ENCODE data around the gene PTBP2. TPM values are rescaled to one million over a fixed set of nuclear protein-coding genes. Genes with fewer than 3 reads are reported as not detected.
A peak's percentile ranks its signal among the peaks of the same experiment; 100 is the strongest.

PTBP2 gene, protein sequence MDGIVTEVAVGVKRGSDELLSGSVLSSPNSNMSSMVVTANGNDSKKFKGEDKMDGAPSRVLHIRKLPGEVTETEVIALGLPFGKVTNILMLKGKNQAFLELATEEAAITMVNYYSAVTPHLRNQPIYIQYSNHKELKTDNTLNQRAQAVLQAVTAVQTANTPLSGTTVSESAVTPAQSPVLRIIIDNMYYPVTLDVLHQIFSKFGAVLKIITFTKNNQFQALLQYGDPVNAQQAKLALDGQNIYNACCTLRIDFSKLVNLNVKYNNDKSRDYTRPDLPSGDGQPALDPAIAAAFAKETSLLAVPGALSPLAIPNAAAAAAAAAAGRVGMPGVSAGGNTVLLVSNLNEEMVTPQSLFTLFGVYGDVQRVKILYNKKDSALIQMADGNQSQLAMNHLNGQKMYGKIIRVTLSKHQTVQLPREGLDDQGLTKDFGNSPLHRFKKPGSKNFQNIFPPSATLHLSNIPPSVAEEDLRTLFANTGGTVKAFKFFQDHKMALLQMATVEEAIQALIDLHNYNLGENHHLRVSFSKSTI
- polyA plus RNA-seq (ENCODE audit: insufficient read length in 4 of 4), result 10 to 100 TPM; 42.1 to 55.7 (median 48.8) TPM

DNA sequence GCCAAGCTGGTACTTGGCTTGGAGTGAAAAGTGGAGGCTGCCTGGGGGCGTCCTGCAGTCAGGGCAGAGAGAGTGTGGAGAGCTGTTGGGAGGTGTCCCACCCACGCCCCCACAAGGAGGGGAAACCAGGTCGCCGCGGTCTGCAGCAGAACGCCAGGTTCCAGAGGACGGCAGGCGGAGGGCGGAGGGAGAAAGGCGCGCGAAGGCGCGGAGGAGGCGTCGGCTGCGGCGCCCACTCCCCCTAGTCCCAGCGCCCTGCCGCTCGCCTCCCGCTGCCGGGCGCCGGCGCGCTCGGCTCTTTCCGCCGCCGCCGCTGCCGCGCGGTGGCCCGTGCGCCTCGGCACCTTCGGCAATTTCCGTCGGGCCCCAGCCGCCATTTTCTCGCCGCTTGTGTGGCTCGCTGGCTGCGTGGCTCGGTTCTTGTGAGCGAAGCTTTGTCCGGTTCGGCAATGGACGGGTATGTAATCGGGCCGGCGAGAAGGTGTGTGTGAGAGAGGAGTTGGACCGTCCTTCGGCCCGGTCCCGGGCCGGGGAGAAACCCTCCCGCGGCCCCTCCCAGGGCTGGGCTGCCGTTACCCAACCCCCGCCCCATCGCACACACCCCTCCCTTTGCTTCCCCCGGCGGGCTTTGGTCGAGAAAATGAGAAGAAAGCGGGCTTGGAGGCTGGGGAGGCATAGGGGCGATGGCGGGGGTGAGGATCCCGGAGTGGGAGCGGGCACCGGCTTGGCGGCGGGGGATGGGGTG lies at the start of gene PTBP2:
PTBP2 (plus strand) TSS at position 369 of the 745 bp plus-strand sequence; CDS start at position 450, 81 bp downstream.
- peak; percentile 75 to 81 (median 80) for DNase-seq (ENCODE audit: low read depth in 4 of 4, low spot score in 3 of 4)

DNA sequence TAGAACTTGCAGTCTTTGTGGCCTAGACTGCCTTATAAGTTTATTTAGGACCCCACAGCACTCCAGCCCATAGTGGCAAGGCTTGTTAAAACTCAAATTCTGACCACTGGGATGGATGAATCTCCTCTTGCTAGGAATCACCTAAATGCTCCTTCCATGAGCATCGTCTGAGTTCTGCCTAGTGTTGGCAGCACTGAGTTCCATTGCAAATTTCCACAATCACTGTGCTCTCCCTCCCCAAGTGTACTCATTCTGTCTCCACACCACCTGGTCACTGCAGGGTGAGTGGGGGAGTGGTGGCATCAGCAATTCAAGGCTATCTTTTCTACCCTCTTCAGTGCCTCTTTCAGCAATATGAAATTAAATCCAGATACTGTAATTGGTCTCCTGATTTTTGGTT lies 46.7 kb upstream of the PTBP2 start:
- DNase-seq (ENCODE audit: low read depth in 4 of 4, low spot score in 3 of 4), result no peak

DNA sequence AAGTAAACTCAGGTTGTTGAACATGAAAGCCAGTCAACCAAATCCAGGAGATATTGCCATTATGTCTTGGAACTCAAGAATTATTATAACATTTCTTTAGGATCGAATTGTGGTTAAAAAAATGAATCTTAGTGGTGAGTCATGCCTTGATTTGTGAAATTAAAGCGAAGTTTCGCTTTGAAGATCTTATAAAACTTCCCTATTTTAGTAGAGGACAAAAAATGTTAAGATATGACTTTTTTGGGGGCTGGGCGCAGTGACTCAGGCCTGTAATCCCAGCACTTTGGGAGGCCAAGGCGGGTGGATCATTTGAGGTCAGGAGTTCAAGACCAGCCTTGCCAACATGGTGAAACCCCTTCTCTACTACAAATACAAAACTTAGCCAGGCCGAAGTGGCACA lies 39.5 kb upstream of the PTBP2 start:
- no peak for DNase-seq (ENCODE audit: low read depth in 4 of 4, low spot score in 3 of 4)

DNA sequence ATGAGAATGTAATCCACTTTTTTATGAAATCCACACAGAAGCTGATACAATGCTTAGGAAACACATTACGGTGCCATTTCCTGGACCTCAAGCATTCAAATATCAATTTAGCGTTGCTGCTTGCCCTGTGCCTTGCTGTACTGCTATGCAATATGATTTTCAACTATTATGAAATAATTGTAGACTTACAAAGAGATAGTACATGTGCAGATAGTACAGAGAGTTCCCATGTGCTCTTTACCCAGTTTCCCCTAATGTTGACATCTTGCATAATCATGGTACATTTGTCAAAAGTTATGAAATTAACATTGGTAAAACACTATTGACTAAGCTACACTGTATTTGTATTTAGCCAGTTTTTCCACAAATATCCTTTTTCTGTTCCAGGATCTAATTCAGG lies 37.7 kb upstream of the PTBP2 start:
- no peak for DNase-seq (ENCODE audit: low read depth in 4 of 4, low spot score in 3 of 4)

DNA sequence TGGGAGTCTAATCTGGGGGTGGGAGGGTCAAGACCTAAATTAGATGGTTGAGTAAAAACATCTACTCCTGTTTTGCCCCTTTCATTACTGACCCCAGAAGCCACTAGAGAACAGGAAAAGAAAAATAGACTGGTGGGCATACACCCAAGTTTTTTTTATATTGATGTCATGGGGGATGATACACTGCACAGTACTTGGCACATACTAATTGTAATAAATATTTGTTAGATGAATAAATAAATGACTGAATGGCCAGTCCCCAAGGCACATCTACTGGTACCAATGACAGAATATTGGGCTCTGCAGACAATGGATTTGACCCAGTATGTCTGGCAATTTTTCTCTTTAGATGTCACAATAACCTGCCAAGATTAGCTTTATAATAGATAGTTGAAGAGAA lies 36.8 kb upstream of the PTBP2 start:
- no peak for DNase-seq (ENCODE audit: low read depth in 4 of 4, low spot score in 3 of 4)

DNA sequence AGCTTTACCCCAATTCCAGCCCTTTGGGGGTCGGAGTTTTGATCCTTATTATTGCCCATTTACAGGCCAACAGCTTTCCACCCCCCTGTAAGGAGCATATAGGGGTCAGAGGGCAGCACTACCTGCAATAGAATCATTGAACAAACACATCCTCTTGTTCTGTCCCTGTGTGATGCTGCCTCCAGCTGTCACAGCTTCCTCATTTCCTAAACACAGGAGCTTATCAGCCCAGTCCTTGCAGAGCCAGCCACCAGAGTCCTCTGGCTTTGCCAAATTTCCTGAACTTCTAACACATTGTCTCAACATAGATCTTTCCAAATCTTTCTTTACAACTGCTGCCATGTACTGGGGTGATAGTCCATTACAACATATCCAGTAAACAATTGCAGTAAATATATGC lies 32.8 kb upstream of the PTBP2 start:
- DNase-seq (ENCODE audit: low read depth in 4 of 4, low spot score in 3 of 4), result no peak

DNA sequence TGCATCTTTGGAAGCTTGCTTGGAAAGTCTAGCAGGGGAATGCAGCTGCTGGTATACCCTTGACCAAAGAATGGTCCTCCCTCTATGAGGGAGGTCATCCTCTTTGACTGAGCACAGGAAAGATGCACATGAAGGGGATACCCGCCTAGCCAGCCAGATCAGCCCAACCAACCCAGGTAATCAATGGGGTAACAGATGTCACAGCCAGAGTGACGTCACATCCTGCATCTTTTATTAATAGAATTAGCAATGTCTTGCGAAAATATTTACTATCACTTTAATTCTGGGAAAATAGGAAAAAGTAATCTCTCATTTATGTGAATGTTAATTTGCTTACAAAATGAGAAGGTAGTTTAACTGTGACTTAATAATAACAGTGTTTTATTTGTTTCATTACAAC lies 25.6 kb upstream of the PTBP2 start:
- DNase-seq (ENCODE audit: low read depth in 4 of 4, low spot score in 3 of 4), result no peak

DNA sequence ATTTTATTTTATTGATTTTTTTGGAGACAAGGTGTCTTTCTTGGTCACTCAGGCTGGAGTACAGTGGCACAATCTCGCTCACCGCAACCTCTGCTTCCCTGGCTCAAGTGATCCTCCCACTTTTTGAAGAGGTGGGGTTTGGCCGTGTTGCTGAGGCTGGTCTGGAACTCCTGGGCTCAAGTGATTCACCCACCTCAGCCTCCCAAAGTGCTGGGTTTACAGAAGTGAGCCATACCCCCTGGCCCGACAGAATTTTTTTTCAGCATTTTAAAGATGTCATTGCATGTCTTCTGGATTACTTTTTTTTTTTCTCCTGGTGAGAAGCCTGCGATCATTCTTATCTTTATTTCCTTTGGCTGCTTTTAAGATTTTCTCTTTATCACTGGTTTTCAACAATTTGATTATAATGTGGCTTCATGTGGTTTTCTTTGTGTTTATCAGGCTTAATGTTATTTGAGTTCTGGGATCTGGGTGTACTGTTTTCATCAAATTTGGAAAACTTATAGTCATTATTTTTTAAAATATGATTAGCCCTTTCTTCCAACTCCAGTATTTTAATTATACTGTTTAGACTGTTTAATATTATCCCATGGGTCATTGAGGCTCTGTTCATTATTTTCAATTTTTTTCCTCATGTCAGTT lies 23.1 kb upstream of the PTBP2 start:
- no peak for DNase-seq (ENCODE audit: low read depth in 4 of 4, low spot score in 3 of 4)

DNA sequence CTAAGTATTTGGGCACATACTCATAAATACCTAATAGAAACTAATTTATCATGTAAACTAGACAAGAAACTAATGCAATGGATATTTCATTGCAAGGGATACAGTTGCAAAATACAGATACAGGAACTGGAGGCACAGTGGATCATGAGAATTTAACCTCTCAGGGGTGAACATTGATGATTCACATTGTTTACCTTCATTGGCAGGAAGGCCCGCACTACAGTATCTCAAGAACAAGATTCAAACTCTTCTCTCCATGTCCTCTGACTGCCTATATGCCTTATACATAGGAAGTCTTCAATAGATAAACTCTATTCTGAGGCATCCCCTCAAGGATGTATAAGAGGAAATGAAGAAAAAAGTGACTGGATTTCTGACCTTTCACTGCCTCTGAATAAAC lies 18.4 kb upstream of the PTBP2 start:
- no peak for DNase-seq (ENCODE audit: low read depth in 4 of 4, low spot score in 3 of 4)

DNA sequence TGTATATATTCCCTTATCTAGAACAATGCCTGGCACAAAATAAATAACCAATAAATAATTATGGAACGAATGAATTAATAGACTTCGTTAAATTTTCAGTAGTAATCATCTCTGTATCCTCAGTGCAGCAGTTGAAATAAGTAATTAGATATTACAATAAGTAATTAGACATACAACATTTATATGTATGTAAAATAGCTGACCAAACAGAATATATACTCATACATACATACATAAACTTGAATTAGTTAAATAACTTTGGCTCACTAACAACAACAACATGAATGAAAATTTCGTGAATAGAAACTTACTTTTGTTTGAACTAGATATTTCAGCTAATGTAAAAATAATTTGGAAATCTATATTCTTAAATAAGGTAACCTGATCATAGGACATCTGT lies 14.6 kb upstream of the PTBP2 start:
- no peak for DNase-seq (ENCODE audit: low read depth in 4 of 4, low spot score in 3 of 4)

DNA sequence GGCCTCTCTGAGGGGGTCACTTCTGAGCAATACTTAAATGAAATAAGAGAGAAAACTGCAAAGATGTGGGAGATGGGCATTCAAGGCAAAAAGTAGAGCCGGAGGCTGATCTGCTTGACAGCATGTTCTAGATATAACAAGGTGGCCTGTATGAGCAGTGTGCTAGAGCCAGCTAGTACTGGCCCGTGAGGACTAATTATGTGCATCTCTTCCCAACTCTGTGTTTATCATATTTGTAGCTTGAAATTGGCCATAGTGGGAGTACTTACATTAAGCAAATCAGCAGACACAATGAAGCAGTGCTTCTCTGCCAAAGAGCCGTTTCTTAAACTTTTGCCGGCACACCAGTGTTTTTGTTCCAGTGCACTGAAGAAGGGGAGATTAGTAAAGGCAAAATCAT lies 13.1 kb upstream of the PTBP2 start:
- no peak for DNase-seq (ENCODE audit: low read depth in 4 of 4, low spot score in 3 of 4)

DNA sequence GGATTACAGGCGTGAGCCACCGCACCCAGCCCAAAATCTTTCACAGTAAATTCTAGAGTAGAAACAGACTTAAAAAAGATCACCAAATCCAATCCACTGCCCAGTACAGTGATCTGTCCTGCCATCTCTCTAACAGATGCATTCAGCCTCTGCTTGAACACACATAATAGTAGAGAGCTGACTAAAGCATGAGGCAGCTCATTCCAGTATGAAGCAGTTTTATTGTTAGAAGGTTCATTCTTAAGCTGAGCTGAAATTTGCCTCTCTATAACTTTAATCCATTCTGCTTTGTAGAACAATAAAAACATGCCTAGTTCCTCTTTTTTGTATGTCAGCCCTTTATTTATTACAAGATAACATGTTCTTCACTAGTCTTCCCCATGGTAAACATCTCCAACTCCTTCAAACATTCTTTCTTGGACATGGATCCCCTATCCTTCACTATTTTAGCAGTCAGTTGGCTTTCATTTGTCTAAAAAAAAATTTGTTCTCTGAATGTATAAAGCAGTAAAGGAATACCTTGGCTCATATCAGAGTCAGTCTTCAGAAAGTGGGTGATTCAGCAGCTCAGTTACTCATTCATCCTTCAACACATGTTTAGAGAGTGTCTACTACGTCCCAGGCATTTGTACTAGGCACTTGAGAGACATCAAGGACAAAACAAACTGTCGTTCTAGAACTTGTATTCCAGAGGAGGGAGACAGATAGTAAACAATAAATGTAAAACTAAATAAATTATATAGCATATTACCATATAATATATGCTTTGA lies 10.7 kb upstream of the PTBP2 start:
- DNase-seq (ENCODE audit: low read depth in 4 of 4, low spot score in 3 of 4), result no peak

DNA sequence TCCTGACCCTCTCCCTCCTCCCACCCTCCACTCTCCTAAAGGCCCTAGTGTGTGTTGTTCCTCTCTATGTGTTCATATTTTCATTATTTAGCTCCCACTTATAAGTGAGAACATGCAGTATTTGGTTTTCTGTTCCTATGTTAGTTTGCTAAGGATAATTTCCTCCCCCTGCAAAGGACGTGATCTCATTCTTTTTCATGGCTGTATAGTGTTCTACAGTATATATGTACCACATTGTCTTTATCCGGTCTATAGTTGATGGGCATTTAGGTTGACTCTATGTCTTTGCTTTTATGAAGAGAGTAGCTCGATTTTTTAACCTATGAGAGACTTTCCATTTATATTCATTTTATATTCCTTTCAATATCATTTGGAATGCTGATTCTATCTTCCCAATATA lies 7.9 kb upstream of the PTBP2 start:
- DNase-seq (ENCODE audit: low read depth in 4 of 4, low spot score in 3 of 4), result no peak

DNA sequence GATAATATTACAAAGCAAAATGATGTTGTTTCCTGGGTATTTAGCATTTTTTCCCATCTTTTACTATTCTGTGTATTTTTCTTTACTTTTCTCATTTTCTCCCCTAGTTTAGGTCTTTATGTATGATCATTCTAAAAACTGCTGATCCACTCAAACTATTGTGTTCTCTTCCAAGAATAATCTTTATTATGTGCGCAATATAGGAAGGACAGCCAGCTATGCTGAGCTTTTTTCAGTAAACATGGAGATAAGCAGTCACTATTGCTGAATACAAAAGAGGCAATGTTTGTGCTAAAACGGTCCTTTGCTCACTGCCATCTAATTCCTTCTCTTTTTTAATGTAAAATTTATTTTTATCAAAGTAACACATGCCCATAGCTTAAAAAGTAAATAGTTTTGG lies 6.7 kb upstream of the PTBP2 start:
- DNase-seq (ENCODE audit: low read depth in 4 of 4, low spot score in 3 of 4), result no peak

DNA sequence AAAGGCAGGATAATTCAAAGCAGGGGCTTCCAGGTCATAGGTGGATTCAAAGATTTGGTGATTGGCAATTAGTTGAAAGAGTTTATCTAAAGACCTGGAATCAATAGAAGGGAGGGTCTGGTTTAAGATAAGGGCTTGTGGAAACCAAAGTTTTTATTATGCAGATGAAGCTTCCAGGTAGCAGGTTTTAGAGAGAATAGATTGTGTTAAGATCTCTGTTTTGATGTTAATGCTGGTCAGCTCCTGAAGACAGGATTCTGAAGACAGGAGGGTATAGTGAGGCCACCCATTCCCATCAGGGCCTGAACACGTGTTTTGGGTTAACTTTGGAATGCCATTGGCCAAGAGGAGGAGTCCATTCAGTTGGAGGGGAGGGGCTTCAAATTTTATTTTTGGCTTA lies 6.1 kb upstream of the PTBP2 start:
- no peak for DNase-seq (ENCODE audit: low read depth in 4 of 4, low spot score in 3 of 4)

DNA sequence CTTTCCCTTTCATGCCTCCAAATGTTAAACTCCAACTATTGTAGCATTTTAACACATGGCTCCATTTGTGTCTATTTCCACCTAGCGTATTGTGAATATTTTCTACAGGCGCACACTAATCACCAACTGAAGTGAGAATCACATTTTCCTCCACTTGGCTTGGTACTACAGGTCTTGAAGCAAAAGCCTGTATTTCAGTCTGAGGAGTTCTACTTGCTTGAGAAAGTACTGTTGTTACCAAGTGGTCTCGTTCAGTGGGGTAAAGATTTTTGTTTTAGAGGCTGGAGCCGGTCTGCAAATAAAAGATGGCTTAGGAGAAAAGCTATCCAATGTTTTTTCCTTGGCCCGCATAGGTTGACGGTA lies 550 bp upstream of the PTBP2 start:
- DNase-seq (ENCODE audit: low read depth in 4 of 4, low spot score in 3 of 4), result peak in 2 of 4 donors; percentile 8 to 20

DNA sequence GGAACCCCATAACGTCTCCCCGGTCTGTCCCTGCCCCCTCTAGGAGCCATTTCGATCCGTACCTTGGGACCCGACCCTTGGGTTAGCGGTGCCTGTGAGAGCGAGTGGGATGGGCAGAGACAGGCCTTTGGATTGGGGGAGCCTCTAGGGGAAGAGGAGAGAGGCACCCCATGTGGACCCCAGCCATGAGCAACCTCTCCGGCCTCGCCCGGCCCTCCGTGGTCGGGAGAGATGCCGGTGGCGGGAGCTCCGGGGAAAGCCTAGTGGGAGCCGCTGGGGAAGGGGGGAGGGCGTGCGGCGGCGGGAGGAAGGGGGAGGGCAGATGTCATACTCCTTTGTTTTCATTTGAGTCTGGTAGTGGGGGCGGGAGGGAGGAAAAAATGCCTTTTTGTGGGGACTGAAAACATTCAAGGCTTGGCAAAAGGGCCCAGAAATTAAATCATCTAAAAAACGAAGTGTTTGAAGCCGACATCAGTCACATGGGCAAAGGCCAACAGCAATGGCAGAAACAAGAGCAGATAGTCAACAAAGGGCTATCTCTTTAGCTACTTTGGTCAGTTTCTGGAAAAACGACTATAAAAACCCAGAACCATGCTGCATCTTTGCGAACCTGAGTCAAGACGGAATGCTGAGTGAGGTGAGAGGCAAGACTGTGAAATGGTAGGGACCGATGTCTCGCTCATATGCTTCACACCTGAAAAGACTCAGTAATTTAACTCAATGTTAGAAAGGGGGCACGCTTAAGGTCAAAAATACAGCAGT lies 758 bp downstream of the PTBP2 start:
- peak; percentile 49 to 77 (median 51) for DNase-seq (ENCODE audit: low read depth in 4 of 4, low spot score in 3 of 4)

DNA sequence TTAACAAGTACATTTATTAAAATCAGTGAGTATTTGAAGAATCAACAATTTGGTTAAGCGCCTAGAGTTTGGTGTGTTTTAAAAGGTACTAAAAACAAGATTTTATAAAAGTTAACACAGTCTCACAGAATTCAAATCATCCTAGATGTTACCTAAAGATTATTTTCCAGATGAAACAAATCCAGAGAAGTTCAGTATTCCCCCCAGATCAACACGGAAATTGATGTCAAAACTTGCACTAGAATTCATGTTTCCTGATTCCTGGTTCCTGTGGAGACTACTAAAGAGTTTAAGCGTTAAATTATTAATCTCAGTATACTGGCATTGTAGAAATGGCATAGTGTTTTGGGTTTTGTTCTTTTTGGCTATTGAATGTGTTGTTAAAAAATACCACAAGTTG lies 1.4 kb downstream of the PTBP2 start:
- DNase-seq (ENCODE audit: low read depth in 4 of 4, low spot score in 3 of 4), result peak in 1 of 4 donors; percentile 3

DNA sequence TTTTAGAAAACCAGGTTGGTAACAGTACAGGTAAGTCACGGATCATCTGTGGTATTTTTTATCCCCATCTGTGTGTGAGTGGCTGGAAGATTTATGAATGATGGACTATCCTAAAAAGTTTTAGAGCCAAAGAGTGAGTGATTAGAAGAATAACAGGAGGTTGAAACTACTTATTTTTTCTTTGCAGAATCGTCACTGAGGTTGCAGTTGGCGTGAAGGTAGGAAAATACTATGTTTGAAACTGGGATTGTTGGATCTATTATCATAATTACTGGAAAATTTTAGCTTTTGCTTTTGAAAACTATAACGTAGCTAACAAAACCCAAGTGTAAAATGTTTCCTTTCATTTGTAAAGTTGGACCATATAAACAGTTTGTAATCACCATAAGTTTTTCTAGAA lies 1.8 kb downstream of the PTBP2 start:
- no peak for DNase-seq (ENCODE audit: low read depth in 4 of 4, low spot score in 3 of 4)

DNA sequence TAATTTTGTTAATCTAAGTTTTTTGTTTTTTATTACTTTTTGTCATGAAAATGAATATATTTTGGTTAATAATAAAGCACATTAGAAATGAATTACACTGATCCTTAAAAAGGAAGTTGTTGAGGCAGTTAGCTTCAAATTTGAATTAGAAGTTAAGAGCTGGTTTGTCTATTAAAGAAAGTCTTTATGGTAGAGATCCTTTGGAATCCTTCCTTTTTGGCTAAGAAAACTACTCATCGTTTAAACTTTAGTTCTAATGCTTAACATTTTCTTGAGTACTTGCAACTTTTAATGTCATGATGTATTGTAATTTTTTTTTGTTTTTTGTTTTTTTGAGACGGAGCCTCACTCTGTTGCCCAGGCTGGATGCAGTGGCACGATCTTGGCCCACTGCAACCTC lies 2.4 kb downstream of the PTBP2 start:
- DNase-seq (ENCODE audit: low read depth in 4 of 4, low spot score in 3 of 4), result no peak
